HUES6 (cell line): Measurements from ENCODE around the gene RNLS.
A peak's percentile ranks its signal among the peaks of the same experiment; 100 is the strongest.
"Not testable (repeated sequence)": the region's sequence is repeated elsewhere in the genome, so short reads cannot be mapped to it uniquely, and the experiment has no call there.

Experiments
- H3K27ac ChIP-seq: 2 replicates; pipeline ENCODE4 v1.7.0; 2013; ENCODE audit warnings: low read depth, mild to moderate bottlenecking, low read length, inconsistent platforms
- H3K27me3 ChIP-seq: 2 replicates; pipeline ENCODE4 v1.6.1; 2013; ENCODE audit warnings: low read length; ENCODE audit not compliant: control insufficient read depth, insufficient read depth
- H3K36me3 ChIP-seq: 2 replicates; pipeline ENCODE4 v1.6.1; 2013; ENCODE audit warnings: low read length; ENCODE audit not compliant: control insufficient read depth, insufficient read depth
- H3K4me1 ChIP-seq: 2 replicates; pipeline ENCODE4 v1.6.1; 2013; ENCODE audit warnings: low read length; ENCODE audit not compliant: control insufficient read depth, insufficient read depth
- H3K4me3 ChIP-seq: 2 replicates; pipeline ENCODE4 v1.5.1; 2013; ENCODE audit warnings: low read depth, low read length
- H3K9ac ChIP-seq: one replicate; pipeline ENCODE4 v1.6.1; 2013; ENCODE audit warnings: mild to moderate bottlenecking, low read length
- H3K9me3 ChIP-seq: 2 replicates; pipeline ENCODE4 v1.6.1; 2013; ENCODE audit warnings: low read depth, low read length; ENCODE audit not compliant: control insufficient read depth, insufficient read depth

Gene RNLS

DNA sequence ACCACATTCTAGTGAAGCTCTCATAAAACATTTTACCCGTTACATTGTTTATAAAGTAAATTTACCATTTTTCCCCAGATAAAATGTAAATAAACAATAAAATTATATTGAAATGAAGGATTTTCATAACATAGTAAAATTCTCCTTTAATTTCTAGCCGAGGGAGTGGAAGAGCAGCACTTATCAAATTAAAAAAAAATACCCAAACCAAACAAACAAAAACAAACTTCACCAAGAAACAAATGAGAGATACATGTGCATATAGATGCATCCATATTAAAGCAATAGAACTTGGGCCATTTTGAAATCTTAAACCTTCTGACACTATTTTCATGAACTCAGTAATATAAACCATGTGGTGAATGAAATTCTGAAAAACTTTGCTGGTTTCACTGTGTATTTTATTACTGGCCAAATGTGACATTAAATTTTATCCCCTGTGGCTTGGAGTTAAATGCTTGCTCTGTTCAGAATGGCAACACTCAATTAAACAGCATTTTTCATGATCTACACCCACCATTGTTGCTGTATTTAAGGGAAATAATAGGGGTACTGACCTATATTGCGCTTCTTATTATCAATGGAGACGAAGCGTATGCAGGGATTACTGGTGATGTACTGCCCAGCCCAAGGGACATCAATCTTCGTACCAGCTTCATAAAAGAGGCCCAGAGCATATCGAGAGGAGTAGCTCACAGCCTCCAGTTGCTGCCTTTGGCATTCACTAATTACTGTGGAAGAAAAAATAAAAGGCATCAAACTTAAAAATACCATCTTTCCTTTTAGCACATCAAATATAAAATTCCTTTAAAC lies 220.9 kb downstream of the RNLS start:
- Histone ChIP-seq H3K36me3 (no peaks in the 10 kb centered on the region), H3K9me3 (peaks cover 2% of the 10 kb centered on the region; the same call in 1 of the 2 replicates), H3K27me3 (no peaks in the 10 kb centered on the region), H3K4me1 (no peaks in the 10 kb centered on the region), H3K27ac (no peak overlapping the region), H3K9ac (no peak overlapping the region), H3K4me3 (no peak overlapping the region)

- Histone ChIP-seq H3K9me3 (peaks cover 9% of the 10 kb centered on the region; the same call in 1 of the 2 replicates), H3K27me3 (no peaks in the 10 kb centered on the region), H3K36me3 (no peaks in the 10 kb centered on the region), H3K4me3 (no peak overlapping the region), H3K9ac (no peak overlapping the region), H3K4me1 (no peaks in the 10 kb centered on the region), H3K27ac (no peak overlapping the region)
Observed at GRCh38 chr10:88361494-88361893, 221.6 kb downstream of the RNLS start.

- H3K4me1 ChIP-seq, H3K9ac ChIP-seq, H3K27me3 ChIP-seq, H3K27ac ChIP-seq, H3K36me3 ChIP-seq, H3K4me3 ChIP-seq: not testable (repeated sequence)
- peaks cover 19% of the 10 kb centered on the region for H3K9me3 ChIP-seq
Observed at GRCh38 chr10:88355750-88356149, 227.4 kb downstream of the RNLS start.

DNA sequence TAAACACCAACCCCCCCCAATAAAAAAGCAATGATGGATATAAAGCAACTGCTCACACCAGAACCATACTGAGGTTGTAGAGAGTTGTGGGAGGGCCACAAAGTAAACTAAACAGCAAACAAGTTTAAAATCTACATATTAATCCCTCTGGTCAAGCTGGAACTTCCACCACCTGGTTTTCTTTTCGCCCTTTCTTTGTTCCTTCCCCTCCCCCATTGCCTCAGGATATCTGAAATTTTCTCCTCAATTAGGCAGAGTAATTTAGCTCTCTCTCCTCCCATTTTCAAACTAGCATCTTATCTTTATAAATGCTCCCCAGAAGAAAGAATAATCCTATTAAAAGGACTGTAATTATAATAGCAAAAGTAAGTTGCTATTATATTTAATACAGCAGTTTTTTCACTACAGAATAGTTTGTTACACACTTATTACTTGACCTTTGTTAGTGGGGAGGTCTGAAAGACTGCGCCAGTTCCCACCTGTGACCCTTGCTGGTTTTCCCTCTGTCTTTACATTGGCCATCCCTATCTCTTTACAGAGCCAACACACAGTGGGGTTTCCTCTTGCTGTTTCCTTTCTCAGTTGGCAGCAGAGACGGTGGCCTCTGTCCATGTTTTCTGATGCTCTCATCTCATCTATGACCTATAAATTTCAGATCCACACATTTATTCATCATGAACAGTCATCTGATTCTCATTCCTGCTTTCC lies 235.4 kb downstream of the RNLS start:
- no peaks in the 10 kb centered on the region for H3K9me3 ChIP-seq
- H3K4me1 ChIP-seq = peaks cover 49% of the 10 kb centered on the region
- H3K27ac ChIP-seq = peak overlapping the region; percentile 42
- no peaks in the 10 kb centered on the region for H3K27me3 ChIP-seq
- no peak overlapping the region for H3K9ac ChIP-seq
- H3K36me3 ChIP-seq = no peaks in the 10 kb centered on the region
- peak overlapping the region; percentile 14; the same call in 1 of the 2 replicates for H3K4me3 ChIP-seq

GRCh38 chr10:88347022-88347421 lies 236.1 kb downstream of the RNLS start:
- Histone ChIP-seq H3K9ac (no peak overlapping the region), H3K27me3 (no peaks in the 10 kb centered on the region), H3K9me3 (no peaks in the 10 kb centered on the region), H3K36me3 (no peaks in the 10 kb centered on the region), H3K4me3 (no peak overlapping the region), H3K4me1 (peaks cover 49% of the 10 kb centered on the region), H3K27ac (no peak overlapping the region; the same call in 1 of the 2 replicates)

DNA sequence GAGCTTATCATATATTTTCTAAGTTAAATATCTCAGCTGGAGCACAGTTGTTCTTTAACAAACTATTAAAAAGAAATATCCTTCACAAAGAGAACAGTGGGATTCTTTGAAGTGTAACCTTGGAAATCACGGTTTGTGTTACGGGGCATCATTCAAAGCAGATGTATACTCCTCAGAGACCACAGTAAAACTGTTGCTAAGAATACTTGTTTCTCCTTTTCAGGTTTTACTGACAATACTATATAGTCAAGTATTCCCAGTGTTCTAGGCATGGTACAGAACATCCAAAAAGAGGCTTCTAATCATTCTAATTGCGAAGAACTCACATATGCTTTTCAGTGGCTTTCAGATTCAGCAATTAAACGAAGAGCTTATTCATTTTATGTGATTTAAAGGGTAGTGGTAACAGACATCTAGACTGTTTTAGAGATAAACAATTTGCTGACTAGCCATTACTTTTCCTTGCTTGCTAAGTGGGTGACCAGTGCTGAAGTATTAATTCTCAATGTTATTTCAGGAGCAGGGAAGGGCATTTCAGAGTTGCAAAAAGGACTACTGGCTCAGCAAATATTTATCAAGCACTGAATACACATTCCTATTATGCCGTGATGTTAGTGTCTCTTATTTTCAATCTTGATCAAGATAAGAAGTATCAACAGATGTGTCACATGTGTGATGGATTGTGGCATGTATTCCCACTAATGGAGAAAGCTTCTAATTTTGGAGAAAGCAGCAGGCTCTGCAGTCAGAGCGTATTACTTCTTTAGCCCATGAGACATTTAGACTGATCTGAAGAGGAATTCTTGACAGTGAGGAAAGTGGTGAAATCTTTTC lies 236.8 kb downstream of the RNLS start:
- Histone ChIP-seq H3K9ac (no peak overlapping the region), H3K9me3 (no peaks in the 10 kb centered on the region), H3K4me3 (no peak overlapping the region), H3K4me1 (peaks cover 49% of the 10 kb centered on the region), H3K27ac (peak overlapping the region; percentile 42; the same call in 1 of the 2 replicates), H3K27me3 (no peaks in the 10 kb centered on the region), H3K36me3 (no peaks in the 10 kb centered on the region)

- H3K4me3 ChIP-seq = no peak overlapping the region
- no peak overlapping the region for H3K9ac ChIP-seq
- no peak overlapping the region for H3K27ac ChIP-seq
- H3K4me1 ChIP-seq = peaks cover 46% of the 10 kb centered on the region
- H3K9me3 ChIP-seq = no peaks in the 10 kb centered on the region
- H3K27me3 ChIP-seq = no peaks in the 10 kb centered on the region
- H3K36me3 ChIP-seq = no peaks in the 10 kb centered on the region
Observed at GRCh38 chr10:88343761-88344484, 239.2 kb downstream of the RNLS start.

DNA sequence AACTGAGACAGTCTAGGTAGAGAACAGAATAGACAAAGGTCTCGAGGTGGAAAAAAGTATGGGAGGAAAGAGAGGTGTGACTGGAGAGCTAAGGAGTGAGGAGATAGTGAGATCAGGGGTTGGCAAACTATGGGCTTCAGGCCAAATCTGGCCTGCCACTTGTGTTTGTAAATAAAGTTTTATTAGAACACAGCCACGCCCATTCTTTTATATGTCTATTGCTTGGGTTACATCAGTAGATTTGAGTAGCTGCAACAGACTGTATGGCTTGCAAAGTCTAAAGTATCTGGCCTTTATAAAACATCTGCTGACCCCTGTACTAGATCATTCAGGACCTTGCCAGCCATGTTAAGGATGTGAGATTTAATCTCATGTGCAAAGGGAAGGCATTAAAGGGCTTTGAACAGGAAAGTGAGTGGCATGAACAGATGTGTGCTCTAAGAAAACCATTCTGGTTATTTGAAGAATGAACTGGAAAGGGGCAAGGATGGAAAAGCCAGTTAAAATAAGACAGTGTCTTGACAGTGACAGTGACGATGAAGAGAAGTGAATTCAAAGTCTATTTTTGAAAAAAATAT lies 240.3 kb downstream of the RNLS start:
- no peak overlapping the region for H3K27ac ChIP-seq
- no peaks in the 10 kb centered on the region for H3K9me3 ChIP-seq
- no peaks in the 10 kb centered on the region for H3K27me3 ChIP-seq

DNA sequence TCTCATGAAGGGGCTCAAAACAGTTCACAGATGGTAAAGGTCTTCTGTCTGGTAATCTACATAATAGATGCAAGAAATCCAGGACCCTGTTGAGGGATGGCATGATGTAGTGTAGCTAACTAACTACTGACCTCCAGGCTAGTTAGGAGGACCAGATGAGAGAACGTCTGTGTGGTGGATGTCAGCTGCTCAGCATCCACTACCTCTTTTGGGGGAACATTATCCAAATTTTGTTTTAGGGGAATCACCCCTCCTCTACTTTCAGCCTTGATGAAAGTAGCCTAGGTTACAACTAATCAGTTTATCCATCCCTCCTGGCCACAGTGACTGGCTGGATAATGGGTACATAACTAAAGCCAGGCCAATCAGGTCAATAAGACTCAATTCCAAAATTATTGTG lies 246.0 kb downstream of the RNLS start:
- H3K36me3 ChIP-seq = no peaks in the 10 kb centered on the region
- H3K9me3 ChIP-seq = no peaks in the 10 kb centered on the region
- no peak overlapping the region for H3K27ac ChIP-seq
- no peaks in the 10 kb centered on the region for H3K27me3 ChIP-seq
- H3K4me1 ChIP-seq = no peaks in the 10 kb centered on the region
- no peak overlapping the region for H3K9ac ChIP-seq
- H3K4me3 ChIP-seq = no peak overlapping the region

More for the DNA sequence above, 240.3 kb downstream of the RNLS start:
- Histone ChIP-seq H3K4me3 (no peak overlapping the region), H3K36me3 (no peaks in the 10 kb centered on the region), H3K9ac (no peak overlapping the region), H3K4me1 (peaks cover 35% of the 10 kb centered on the region)

GRCh38 chr10:88336334-88336733 lies 246.8 kb downstream of the RNLS start:
- Histone ChIP-seq H3K9ac (no peak overlapping the region), H3K27ac (no peak overlapping the region), H3K4me3 (no peak overlapping the region), H3K4me1 (no peaks in the 10 kb centered on the region), H3K27me3 (no peaks in the 10 kb centered on the region), H3K36me3 (no peaks in the 10 kb centered on the region), H3K9me3 (no peaks in the 10 kb centered on the region)
